ENCODE measurements around the gene GLB1L.

DNA sequence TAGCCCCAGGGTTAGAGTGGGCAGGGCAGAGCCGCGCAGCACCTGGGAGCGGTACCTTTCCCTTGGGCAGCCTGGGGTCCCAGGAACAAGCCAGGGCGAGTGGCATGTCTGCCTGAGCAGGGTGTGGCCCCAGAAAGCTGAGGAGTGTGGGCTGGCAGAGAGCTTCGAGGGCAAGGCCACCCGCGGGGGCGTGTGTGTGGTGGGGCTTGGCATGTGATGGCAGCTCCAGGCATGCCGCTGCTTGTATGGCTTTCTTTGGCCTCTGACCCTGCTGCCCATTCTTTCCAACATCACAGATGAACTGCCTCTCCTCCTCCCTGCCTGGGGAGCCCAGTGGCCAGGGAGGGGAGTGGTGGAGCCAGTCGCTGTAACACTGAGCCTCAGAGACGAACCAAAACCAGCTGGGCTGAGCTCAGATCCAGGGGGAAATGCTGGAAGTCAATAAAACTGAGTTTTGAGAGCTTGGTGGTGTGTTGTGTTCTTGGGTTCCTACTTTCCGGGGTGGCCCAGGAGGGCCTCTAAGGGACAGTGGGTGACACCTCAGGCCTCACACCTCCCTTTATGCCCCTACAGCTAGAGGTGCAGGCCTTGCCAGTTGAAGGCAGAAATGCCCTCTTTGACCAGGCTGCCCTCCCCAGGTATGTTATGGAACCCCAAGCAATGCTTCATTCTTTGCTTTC, 41.3 kb upstream of the GLB1L start:
- TF ChIP-seq, protein P1, sequence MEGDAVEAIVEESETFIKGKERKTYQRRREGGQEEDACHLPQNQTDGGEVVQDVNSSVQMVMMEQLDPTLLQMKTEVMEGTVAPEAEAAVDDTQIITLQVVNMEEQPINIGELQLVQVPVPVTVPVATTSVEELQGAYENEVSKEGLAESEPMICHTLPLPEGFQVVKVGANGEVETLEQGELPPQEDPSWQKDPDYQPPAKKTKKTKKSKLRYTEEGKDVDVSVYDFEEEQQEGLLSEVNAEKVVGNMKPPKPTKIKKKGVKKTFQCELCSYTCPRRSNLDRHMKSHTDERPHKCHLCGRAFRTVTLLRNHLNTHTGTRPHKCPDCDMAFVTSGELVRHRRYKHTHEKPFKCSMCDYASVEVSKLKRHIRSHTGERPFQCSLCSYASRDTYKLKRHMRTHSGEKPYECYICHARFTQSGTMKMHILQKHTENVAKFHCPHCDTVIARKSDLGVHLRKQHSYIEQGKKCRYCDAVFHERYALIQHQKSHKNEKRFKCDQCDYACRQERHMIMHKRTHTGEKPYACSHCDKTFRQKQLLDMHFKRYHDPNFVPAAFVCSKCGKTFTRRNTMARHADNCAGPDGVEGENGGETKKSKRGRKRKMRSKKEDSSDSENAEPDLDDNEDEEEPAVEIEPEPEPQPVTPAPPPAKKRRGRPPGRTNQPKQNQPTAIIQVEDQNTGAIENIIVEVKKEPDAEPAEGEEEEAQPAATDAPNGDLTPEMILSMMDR (IDR thresholded peaks at IDR 0.05; ENCODE audit: control extremely low read depth in 1 of 3, insufficient read depth in 1 of 3, low read depth in 1 of 3, low read length in 3 of 3) = no peak
- no peak for TF ChIP-seq EP300 (IDR thresholded peaks at IDR 0.05; ENCODE audit: borderline replicate concordance in 1 of 2, low read depth in 2 of 2, low read length in 2 of 2)
- no peak for TF ChIP-seq POLR2AphosphoS5 (IDR thresholded peaks at IDR 0.05; ENCODE audit: low read depth, low read length)
- TF ChIP-seq RFX5 (IDR thresholded peaks at IDR 0.05; ENCODE audit: borderline replicate concordance, low read depth, low read length) = no peak
- TF ChIP-seq, protein P2, sequence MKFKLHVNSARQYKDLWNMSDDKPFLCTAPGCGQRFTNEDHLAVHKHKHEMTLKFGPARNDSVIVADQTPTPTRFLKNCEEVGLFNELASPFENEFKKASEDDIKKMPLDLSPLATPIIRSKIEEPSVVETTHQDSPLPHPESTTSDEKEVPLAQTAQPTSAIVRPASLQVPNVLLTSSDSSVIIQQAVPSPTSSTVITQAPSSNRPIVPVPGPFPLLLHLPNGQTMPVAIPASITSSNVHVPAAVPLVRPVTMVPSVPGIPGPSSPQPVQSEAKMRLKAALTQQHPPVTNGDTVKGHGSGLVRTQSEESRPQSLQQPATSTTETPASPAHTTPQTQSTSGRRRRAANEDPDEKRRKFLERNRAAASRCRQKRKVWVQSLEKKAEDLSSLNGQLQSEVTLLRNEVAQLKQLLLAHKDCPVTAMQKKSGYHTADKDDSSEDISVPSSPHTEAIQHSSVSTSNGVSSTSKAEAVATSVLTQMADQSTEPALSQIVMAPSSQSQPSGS (IDR thresholded peaks at IDR 0.05; ENCODE audit: low read length) = no peak
- no peak for TF ChIP-seq HDAC6 (IDR thresholded peaks at IDR 0.05; ENCODE audit: low read depth, low read length)
- TF ChIP-seq, protein P3, sequence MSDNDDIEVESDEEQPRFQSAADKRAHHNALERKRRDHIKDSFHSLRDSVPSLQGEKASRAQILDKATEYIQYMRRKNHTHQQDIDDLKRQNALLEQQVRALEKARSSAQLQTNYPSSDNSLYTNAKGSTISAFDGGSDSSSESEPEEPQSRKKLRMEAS (IDR thresholded peaks at IDR 0.05) = peak; percentile 23; the same call in 1 of the 2 replicates
- no peak for TF ChIP-seq RAD21 (IDR thresholded peaks at IDR 0.05 in 1 of 2, conservative IDR thresholded peaks at IDR 0.05 in 1 of 2; ENCODE audit: low read depth in 2 of 2, low read length in 2 of 2)
- no peak for TF ChIP-seq EGR1 (IDR thresholded peaks at IDR 0.05; ENCODE audit: borderline replicate concordance, low read depth, low read length)
